GM21576 (cell line): ENCODE data around the gene MAN1C1.

ENCODE experiments used
- ATAC-seq: cut with Tn5 transposase; IDR thresholded peaks from one replicate; pipeline ENCODE4 v1.9.1; 2021; ENCODE audit warnings: mild to moderate bottlenecking, moderate library complexity; ENCODE audit not compliant: unreplicated experiment

The MAN1C1 gene

DNA sequence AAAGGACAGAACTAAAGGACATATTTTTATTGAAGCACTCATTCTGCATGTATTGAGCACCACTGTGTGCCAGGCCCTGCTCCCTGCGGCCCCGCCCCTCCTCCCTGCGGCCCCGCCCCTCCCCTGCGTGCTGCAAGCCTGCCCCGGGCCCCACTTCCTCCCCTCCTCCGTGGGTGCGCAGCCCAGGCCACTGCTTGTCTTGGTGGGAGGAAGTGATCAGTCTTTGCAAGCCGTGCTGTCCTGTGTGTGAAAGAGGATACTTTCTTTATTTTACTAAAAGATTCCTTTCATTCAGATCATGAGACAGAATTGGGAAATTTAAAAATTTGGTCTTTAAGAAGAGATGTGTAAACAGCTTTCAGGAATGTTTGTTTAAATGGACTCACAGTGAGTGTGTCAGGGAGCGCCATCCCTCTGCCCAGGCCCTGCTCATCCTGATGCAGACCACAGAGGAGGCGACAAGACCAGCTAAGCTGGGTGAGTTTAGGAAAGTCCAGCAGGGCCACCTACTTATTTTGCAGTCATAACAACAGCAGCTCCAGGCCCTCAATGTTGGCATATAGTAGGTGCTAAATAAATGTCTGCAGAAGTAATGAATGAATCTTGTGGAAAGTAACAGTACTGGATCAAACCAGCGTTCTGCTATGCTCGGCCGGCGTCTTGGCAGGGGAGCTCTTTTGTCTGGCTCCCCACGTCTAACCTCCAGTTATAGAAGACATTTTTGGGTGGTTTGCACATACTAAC is 95.1 kb downstream of the MAN1C1 start:
- ATAC-seq, result no peak

GRCh38 chr1:25712299-25712970 is 95.8 kb downstream of the MAN1C1 start:
- no peak for ATAC-seq

GRCh38 chr1:25713961-25714360 is 97.4 kb downstream of the MAN1C1 start:
- no peak for ATAC-seq

DNA sequence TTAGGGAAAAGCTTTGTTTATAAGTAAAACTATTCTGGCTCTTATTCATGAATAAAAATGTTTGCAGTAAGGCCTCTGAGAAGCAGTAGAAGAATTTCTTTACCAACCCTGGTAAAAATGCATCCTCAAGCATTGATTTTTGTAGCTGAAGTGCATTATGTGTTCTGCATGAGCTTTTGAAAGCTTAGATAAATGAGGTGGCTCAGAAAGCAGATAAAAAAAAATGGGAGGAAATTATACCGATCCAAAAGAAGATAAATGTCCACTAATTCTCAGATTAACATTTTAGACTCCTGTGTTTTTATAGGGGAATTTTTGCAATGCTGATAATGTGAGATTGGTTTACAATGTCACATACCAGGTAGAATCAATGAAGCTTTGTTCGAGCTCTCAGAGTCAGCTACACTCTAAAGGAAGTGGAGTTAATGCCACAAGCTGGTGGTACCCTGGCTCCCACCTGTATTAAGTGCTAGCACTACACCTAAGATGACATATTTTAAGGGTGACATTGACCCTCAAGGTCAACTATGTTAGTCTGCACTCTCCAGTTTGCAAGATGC is 97.9 kb downstream of the MAN1C1 start:
- no peak for ATAC-seq

DNA sequence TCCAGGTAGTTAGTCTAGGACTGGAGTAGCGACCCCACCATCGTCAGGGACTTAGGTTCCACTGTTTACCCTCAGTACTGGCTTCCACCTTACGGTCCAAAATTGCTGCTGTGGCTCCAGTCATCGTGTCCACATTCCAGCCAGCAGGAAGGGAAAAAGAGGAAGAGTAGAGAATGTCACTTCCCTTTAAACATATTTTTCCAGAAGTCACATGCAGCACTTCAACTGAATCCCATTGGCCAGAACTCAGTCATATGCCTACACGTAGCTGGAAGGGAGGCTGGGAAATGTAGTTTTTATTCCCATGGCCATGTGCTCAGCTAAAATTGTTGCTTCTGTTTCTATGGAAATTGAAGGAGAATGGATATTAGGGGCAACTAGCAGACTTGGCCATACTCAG is 99.3 kb downstream of the MAN1C1 start:
- no peak for ATAC-seq

- no peak for ATAC-seq
These were observed 99.7 kb downstream of the MAN1C1 start for GRCh38 chr1:25716320-25716719.

DNA sequence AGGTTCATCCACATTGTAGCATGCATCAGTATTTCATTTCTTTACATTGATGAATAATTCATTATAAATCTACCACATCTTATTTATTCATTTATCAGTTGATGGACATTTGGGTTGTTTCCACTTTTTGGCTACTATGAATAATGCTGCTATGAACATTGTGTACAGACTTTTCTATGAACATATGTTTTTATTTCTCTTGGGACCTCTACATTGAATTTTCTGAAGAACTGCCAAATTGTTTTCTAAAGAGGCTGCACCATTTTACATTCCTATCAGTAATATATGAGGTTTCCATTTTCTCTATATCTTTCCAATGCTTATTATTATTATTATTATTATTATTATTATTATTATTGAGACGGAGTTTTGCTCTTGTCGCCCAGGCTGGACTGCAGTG is 102.1 kb downstream of the MAN1C1 start:
- no peak for ATAC-seq

GRCh38 chr1:25720624-25721023 is 104.0 kb downstream of the MAN1C1 start:
- ATAC-seq, result no peak

GRCh38 chr1:25723250-25723880 is 106.8 kb downstream of the MAN1C1 start:
- ATAC-seq, result no peak

- ATAC-seq, result no peak
These were observed 107.6 kb downstream of the MAN1C1 start for GRCh38 chr1:25724201-25724600.

DNA sequence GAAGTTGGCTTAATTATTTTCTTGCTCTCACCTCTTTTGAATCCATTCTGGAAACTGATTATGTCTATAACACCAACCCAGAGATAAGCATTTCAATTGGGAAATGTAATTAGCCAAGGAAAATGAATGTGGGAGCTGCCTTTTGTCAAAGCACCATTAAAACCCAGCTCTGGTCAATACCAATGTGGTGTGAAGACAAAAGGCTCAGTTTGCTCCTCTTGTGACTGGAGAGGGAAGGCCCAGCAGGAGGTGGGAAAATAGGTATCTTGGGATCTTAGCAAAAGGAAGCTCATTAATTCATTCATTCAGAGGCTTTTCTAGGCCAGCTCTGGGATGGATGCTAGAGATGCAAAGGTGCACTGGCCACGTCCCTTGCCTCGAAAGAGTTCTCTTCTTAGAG is 108.4 kb downstream of the MAN1C1 start:
- ATAC-seq, result no peak

DNA sequence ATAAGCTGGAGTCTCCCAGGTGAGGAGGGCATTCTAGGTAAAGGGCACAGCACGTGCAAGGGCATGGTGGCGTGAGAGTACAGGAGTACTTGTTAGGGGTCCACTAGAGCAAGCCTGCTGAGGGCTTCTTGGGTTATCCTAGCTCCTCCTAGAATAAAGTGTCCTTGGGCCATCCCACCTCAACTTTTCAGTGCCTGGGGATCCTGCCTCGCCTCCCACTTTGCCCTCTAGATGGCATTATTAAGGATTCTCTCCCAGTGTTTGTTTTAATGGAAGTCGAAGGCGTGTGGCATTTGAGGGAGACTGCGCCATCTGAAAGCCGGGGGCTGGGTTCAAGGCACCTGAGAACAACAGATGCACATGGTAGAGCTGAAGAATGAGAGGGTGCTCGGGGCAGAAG is 108.9 kb downstream of the MAN1C1 start:
- ATAC-seq, result no peak

GRCh38 chr1:25727088-25727487 is 110.5 kb downstream of the MAN1C1 start:
- ATAC-seq, result no peak

GRCh38 chr1:25727635-25728286 is 111.2 kb downstream of the MAN1C1 start:
- ATAC-seq, result no peak

GRCh38 chr1:25728301-25728935 is 111.8 kb downstream of the MAN1C1 start:
- ATAC-seq, result no peak

- ATAC-seq, result no peak
These were observed 112.5 kb downstream of the MAN1C1 start for GRCh38 chr1:25729045-25729444.

- ATAC-seq, result no peak
These were observed 113.4 kb downstream of the MAN1C1 start for GRCh38 chr1:25729790-25730644.

GRCh38 chr1:25731148-25731547 is 114.6 kb downstream of the MAN1C1 start:
- no peak for ATAC-seq

GRCh38 chr1:25731626-25732370 is 115.2 kb downstream of the MAN1C1 start:
- no peak for ATAC-seq
